Uterus (tissue), 2 donors: Measurements from ENCODE around the gene UGT1A7.

ENCODE experiments used
- CTCF ChIP-seq, 4 experiments: fragments of 200-600 bp in 2 of 4; fragments of 450-650 bp in 2 of 4; sonication (generic) in 2 of 4; IDR thresholded peaks; one replicate each; pipeline ENCODE4 v1.5.1; 2016 to 2019; ENCODE audit warnings: antibody characterized with exemption in 4 of 4, mild to moderate bottlenecking in 2 of 4, moderate library complexity in 1 of 4
- POLR2A ChIP-seq, 2 donors: fragments of 450-650 bp; IDR thresholded peaks; one replicate each; pipeline ENCODE4 v1.6.1; 2016; ENCODE audit warnings: antibody characterized with exemption in 2 of 2, mild to moderate bottlenecking in 1 of 2, moderate library complexity in 1 of 2

DNA sequence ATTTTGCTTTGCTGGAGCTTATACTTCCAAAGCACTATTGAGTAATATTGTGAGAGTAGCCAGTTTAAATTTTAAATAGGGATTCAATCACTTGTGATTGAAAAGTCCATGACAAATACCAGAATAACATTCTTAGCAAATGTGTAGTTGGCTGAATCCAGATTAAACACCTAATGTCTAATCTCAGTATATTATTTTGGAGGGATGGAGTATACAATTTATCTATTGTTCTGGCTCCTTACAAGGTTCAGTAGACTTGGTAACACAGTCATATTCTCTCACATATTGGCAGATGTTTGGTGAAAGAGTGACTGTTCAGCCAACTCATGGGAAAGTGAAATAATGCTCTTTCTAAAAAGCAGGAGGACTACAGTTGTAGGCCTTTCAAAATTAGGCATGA is 7.8 kb upstream of the UGT1A7 start:
- TF ChIP-seq POLR2A (IDR thresholded peaks at IDR 0.05) (no peak), CTCF (IDR thresholded peaks at IDR 0.05) (no peak)
